GM18502 (cell line): ENCODE data around the gene ADORA3.

Source experiments
- ATAC-seq: cut with Tn5 transposase; IDR thresholded peaks from one replicate; pipeline ENCODE4 v1.9.1; 2021; ENCODE audit warnings: mild to moderate bottlenecking; ENCODE audit not compliant: unreplicated experiment, poor library complexity

The ADORA3 gene

DNA sequence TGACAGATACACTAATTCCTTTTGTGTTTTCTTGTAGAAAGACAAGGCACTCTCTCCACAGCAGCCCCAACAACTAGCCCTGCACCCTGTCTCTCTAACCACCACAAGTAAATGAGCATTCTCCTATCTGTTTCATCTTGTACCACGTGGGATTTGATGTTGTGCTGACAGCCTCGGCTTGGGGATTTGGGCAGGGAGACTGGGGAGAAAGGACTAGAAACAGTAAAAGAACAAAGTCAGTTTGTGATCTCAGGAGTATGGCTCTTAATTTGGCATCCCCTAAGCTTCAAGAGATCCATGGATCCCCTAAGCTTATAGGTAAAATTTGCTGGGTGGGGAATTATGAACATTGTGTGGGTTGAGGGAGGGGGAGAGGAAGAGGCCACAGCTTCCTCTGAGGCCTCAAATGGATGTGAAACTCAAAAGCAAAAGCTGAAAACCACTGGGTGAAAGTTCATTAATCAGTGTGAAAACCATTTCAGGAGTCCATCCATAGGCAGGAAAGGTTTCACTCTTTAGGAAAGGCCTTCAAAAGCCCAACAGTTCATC lies 26.6 kb downstream of the ADORA3 start:
- ATAC-seq: peak; percentile 73

DNA sequence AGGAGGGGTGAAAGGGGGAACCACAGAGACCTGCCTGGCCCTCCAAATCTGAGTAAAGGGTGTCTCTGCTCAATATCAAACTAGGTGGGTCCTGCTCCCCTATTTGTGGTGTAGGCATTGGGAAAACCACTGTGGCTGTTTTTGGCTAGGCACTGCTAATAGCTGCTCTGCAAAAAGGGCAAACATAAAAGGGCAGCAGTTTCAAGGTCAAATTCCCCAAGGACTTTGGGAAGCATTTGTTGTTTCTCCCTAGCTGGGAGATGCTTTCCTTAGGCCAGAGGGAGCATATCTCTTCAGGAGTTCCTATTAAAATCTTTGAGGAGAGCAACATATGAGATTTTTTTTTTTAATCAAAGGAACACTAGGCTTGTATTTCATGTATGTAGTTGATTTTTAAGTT lies 27.2 kb downstream of the ADORA3 start:
- ATAC-seq: no peak

DNA sequence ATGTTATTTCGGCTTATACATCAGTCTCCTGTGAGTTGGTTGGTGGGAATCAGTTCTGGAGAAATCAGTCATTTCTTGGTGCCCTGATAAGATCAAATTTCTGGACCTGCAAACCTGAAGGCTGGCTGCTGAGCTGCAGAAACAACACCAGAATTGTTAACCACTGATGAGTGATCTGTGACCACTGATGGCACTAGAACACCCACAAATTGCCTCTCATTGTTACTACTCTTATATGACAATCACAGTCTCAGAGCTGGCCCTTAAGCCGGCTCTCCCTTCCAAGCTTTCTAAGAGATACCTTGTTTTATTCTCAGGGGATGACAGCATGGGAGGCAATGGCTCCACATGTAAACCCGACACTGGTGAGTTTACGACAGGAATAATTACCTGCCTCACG lies 27.7 kb downstream of the ADORA3 start:
- peak; percentile 61 for ATAC-seq

DNA sequence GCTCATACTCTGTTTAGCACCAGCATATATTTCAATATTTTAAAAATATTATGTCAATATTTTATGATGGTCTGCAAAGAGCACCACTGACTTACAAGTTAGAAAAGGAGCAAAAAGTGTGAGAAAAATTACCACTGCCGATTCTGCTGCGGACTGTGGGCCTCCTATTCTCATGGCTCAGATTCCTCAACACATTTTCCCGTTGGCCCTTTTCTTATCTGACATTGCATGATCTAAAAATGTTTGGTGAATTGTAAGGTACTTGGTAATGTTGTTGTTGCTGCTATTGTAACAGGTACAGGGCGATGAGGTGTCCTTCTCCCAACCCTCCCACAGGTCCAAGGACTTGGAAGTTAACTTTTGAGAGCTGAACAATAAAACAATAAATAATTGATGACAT lies 28.9 kb downstream of the ADORA3 start:
- no peak for ATAC-seq

DNA sequence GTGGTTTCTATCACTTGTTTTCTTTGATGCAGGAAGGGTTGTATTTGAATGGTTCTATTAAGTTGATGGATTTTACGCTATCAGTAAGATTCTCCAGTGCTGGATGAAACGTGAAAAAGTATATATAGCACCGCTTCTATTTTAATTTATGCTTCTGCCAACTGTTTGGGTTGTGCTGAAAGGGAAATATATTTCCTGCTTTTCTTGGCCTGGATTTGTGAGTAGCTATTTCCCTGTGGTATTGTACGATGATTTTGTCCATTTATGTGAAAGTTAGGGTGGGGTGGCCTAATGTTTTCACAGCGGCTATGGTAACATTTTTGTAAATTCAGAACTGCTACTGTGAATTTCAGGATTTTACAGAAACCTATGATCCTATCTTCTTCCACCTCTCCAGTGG lies 29.3 kb downstream of the ADORA3 start:
- no peak for ATAC-seq

DNA sequence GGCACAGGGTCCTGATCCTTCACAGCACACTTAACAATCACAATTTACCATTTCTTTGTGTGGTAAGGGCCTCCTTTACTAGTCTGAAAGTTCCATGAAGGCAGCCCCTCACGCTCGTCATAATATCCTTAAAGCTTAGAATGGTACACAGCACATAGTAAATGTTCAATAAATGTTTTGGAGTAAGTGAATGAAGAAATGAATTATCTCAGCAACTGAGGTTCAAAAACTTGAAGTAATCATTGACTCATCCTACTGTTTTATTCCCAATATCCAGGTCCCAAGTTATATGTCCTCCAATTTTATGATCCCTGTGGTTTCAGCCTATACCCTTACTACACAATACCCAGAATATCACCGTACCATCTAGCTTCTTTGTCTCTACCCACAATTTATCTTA lies 31.9 kb downstream of the ADORA3 start:
- no peak for ATAC-seq

DNA sequence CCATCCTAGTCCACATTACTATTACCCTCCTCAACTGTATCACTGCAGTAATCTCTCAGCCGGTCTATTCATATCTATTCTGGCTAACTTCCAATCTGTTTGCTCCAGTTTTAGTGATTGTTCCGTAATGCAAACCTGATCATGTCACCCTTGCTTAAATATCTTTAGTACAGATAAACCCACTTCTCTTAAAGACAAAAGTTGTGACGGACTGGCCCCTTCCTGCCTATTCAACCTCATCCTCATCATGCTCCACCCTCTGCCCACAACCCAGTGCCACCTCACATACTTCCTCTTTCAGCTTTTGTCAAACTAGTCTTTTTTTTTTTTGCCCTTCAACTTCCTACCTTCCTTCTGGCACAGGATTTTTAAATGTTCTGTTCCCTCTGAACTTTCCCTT lies 32.4 kb downstream of the ADORA3 start:
- ATAC-seq: no peak

DNA sequence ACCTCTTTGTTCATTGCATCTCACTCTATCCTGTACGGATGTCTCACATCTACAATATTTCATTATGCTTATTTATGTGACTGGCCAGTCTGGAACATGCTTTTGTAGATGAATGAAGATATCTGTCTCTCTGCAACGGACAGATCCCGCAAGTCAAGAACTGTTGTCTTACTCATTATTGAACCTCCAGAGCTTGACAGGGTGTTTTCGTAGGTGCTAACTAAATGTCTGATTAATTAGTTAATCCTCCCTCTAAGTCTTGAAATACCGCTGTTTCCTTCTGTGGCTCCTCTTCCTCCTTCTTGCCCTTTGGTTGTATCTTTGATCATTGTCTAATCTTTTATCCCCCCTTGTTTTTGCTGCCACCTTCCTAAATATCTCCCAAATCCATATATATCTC lies 32.8 kb downstream of the ADORA3 start:
- ATAC-seq: no peak

DNA sequence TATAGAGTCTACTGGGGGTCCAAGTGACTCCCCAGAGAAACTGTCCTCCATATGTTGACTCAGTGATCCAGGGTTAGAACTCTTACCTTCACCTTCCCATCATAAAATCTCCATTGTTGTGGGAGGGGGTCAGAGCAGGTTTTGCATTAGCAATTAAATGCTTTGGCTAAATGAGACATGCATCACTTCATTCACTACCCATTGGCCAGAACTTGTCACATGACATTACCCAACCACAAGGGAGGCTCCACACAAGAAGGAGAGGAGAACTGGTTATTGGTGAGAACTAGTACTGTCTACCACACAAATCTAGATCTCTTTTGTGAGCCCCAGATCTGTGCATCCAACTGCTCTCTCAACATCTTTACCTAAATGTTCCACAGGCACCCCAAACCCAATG lies 33.9 kb downstream of the ADORA3 start:
- ATAC-seq: no peak

DNA sequence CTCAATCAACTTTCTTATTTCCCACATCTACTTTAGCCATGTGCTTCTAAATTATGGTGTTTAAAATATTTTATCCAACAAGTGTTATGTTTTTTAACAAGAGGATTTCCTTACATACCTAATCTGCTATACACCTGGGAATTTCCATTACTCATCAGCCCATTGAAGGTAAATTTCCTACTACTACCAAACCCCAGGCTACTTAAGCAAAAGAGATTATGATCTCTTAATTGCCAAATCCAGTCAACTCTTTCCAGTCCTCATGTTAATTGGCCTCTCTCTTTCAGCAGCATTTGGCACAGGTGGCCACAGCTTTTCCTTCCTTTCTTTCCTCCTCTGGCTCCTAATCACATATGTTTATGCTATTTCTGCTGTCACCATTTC lies 34.7 kb downstream of the ADORA3 start:
- no peak for ATAC-seq

DNA sequence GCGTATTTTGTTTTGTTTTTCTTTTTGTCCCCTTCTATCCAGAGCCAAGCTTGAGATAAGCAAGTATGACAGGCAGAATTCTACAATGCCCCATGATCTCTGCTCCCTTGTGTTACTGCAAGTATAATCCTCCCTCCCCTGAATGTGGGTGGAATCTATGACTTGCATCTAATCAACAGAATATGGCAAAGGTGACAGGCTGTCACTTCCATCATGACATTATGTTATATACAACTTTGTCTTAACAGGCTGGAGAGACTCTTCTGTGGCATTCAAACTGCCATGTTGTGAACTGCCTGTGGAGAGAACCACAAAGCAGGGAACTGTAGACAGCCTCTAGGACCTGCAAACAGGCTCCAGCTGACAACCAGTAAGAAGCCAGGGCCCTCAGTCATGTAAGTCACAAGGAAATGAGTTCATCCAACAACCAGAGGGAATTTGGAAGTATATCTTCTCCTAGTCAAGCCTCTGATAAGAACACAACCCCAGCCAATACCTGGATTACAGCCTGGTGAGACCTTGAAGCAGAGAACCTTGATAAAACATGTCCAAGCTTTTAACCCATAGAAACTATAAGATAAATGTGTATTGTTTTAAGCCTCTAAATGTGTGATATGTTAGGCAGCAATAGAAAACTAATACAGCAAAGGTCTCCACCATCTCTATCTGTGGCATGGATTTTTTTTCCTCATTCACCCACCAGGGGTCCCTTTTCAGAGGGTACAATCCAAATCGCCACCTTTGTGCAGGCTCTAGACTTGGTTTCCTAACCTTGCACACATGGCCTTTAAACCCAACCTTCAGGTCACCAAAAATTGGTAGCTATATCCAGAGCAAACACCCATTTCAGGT lies 35.3 kb downstream of the ADORA3 start:
- no peak for ATAC-seq

DNA sequence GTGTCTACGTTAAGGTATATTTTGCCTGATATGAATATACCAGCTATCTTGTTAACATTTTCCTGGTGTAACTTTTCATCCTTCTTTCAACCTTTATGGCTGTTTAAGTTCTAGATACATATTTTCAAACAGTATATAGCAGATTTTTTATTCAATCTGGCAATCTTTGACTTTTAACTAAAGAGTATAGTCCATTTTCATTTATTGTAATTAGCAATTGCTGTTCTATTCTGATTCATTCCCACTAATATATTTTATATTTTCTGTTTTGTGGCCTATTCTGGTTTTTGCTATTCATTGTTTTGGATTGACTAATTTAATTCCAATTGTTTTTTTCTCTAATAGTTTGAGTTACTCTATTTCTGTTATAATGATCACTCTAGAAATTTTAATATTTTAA lies 37.0 kb downstream of the ADORA3 start:
- no peak for ATAC-seq

DNA sequence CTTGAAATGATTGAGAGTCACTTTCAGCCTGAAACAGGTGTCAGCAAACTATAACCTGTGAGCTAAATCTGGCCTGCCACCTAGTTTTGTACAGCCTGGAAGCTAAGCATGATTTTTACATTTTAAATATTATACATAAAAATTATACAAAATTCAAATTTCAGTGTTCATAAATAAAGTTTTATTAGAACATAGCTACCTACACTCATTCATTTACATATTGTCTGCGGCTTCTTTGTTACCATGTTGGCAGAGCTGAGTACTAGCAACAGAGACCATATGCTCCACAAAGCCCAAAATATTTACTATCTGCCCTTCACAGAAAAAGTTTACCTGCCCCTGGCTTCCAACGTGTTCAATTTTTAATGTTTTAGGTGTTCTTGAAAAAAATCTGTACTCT lies 37.7 kb downstream of the ADORA3 start:
- ATAC-seq: no peak

DNA sequence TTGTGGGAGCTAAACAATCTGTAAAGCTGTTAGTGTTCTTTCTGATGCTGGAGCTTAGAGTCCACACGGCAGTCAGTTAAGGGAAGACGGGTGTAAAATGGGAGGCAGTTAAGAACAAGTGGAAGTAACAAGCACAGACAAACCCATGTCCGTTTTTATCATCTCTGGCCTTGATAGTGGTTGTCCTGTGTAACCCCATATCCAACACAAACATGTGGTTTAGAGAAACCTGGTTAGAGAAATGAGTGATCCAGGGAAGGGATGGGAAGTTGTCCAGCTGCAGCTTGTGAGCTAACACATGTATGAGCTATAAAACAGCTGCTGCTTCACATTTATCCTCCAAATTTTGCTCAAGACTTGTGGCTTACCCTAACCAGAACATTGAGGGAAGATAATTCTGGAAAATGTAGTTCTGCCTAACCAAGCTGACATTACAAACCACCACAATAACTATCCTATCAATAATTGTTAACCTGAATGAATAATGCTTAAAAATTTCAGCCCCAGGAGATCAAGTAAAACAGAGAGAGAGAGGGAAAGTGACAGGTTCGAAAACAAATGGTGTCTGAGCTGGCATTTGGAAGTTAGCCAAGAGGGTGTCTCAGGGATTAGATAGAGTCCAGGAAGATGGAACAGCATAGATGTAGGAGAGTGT lies 40.3 kb downstream of the ADORA3 start:
- ATAC-seq: no peak

DNA sequence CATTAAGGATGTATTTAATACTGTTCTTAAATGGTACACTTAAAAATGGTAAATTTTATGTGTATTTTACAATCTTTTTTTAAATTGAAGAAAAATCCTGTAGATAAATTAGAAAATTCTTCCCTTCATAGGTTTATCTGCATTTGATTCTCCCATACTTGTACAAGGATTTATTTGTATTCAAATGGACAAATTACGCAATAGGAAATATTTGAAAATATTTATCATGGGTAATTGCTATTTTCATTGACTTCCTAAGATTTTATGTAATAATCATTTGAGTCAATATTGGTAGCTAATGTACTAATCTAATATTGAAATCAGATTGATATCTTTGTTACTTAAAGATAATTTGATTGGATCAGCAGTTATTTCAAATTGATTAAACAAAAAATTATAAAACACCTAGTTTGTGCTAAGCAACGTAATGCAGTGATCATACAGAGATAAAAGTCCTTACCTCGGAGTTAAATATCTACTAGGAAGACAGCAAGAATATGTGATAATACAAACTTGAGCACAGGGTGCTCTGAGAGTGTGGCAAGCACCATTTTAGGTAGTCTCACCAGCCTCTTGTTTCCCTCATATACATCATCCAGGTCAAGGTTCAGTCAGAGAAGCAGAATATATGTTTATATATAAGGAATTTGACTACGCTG lies 40.9 kb downstream of the ADORA3 start:
- ATAC-seq: no peak

DNA sequence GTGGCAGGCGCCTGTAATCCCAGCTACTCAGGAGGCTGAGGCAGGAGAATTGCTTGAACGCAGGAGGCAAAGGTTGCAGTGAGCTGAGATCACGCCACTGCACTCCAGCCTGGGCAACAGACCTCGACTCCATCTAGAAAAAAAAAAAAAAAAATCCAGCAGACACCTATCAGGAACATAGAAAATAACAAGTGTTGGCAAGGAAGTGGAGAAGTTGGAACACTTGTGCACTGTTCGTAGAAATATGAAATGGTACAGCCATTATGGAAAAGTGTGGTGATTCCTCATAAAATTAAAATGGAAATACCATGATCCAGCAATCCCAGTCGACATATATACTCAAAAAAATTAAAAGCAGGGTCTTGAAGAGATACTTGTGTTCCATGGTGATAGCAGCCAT lies 41.7 kb downstream of the ADORA3 start:
- ATAC-seq: no peak

DNA sequence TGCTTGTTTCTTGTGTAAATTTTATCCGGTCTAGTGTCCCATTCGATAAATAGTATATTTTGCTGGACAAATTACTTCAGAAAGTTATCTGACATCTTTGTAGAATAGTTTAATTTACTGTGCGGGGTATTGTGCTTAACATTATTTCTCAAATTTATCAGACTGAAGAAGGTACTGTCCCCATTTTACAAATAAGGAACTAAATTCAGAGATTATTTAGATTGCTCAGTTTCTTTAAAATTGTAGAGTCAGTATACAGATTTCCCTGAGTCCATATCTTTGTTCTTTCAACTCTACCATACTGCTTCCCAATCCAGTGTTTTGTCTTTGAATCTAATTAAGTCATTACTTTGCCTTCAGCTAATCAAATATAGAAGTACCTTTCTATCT lies 47.8 kb downstream of the ADORA3 start:
- ATAC-seq: no peak

DNA sequence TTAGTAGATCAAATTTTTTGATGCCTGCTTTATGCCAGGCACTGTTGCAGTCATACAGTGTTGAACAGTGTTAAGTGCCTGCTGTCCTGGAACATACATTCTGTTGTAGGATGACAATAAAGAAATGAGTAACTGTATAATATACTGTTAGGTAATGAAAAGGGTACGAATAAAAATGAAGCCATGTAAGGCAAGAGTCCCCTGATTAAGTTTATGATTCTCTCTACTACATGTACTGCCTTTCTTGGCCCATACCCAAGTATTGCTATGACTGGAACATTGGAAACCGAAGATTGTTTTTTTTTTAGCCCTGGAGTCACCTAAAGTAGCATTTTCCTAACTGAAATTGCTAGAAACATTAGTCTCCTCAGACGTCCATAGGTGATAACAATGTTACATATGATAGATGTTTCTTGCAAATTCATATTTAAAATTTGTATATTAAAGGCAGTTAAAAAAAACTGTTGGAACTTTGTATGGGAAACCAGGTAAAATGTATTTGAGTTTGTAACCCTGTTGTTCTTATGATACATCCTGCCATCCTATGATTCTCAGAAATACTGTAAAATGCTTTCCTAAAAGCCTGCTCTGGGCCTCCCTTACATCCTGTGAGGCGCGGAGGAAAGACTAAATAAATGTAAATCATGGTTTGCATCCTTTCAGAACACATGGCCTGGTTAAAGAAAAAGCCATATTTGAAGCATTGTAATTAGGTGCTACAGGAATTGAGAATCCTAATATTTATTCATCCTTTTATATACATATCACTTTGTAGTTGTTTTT lies 48.4 kb downstream of the ADORA3 start:
- ATAC-seq: peak; percentile 46

DNA sequence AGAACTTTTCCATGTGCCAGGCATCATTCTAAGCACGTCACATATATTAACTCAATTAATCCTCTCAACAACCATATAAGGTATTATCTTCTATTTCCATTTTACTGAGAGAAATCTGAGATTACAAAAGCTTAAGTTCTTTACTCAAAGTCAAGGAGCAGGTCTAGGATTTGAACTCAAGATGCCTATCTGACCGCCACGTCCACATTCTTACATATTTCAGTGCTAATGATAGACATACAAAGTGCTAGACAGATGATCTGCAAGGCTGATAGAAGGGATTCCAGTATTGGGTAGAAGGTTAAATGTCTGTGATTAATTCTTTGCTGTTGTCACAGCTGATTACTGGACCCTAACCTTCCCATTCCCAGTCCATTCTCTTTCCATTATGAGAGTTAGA lies 49.7 kb downstream of the ADORA3 start:
- ATAC-seq: no peak

DNA sequence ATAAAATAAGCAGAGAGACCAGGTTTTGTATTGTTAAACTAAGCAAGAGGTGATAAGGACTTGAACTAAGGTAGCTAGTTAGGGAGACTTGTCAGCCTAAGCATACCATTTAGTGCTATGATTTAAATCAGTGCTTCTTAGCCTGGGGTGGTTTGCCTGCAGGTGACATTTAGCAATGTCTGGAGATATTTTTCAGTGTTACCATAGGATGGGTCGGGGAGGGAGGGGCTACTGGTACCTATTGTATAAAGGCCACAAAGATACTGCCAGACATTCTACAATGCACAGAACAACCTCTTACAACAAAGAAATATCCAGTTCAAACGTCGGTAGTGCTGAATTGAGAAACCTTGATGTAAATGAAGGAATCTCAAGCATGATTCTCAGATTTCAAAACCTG lies 50.9 kb downstream of the ADORA3 start:
- ATAC-seq: no peak

DNA sequence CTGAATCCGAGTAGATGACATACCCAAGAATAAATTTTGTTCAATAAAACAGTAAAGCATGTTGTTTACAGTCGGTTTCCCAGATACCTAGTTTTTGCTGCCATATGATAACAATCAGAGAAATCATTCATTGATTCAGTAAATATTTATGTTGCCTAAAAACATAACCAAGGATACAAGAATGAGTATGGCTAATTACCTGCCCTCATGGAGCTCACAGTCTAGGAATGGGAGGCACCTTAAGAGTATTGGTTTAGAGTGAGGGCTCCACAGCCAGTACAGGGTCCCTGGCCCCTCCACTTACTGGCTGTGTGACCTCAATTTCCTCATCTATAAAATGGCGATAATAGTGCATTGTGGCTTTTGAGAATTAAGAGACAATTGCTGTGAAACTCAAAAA lies 53.2 kb downstream of the ADORA3 start:
- no peak for ATAC-seq
